GM23248 (cell line): Measurements from ENCODE around the gene CCM2. TPM values are rescaled to one million over a fixed set of nuclear protein-coding genes. Genes with fewer than 3 reads are reported as not detected.

ENCODE experiments used
- DNase-seq: peaks from one replicate; pipeline ENCODE4 v3.0.0-alpha.2; 2015
- H2AFZ ChIP-seq: fragments of 200-600 bp; sonication (generic); 2 replicates; pipeline ENCODE4 v1.6.1; 2016; ENCODE audit warnings: antibody characterized with exemption
- H3F3A ChIP-seq: fragments of 200-600 bp; sonication (generic); 2 replicates; pipeline ENCODE4 v1.6.1; 2016; ENCODE audit warnings: mild to moderate bottlenecking, antibody characterized with exemption, mixed run types; ENCODE audit not compliant: insufficient read depth
- H3K27ac ChIP-seq: fragments of 200-600 bp; sonication (generic); 2 replicates; pipeline ENCODE4 v1.5.1; 2016; ENCODE audit warnings: mild to moderate bottlenecking
- H3K27me3 ChIP-seq: fragments of 200-600 bp; sonication (generic); replicated peaks from 2 replicates; pipeline ENCODE4 v1.6.1; 2016; ENCODE audit warnings: mild to moderate bottlenecking; ENCODE audit not compliant: insufficient read depth
- H3K36me3 ChIP-seq: fragments of 200-600 bp; sonication (generic); 2 replicates; pipeline ENCODE4 v1.6.1; 2016; ENCODE audit warnings: low read depth, mild to moderate bottlenecking
- H3K4me1 ChIP-seq: fragments of 200-600 bp; sonication (generic); 2 replicates; pipeline ENCODE4 v1.6.1; 2016; ENCODE audit warnings: mild to moderate bottlenecking; ENCODE audit not compliant: insufficient read depth
- H3K4me2 ChIP-seq: fragments of 200-600 bp; sonication (generic); one replicate; pipeline ENCODE4 v1.6.1; 2016; ENCODE audit warnings: mild to moderate bottlenecking; ENCODE audit not compliant: unreplicated experiment
- H3K4me3 ChIP-seq: fragments of 200-600 bp; sonication (generic); 2 replicates; pipeline ENCODE4 v1.5.1; 2016; ENCODE audit warnings: mild to moderate bottlenecking
- H3K79me2 ChIP-seq: fragments of 200-600 bp; sonication (generic); 2 replicates; pipeline ENCODE4 v1.6.1; 2016; ENCODE audit warnings: mild to moderate bottlenecking; ENCODE audit not compliant: insufficient read depth
- H3K9ac ChIP-seq: fragments of 200-600 bp; sonication (generic); 2 replicates; pipeline ENCODE4 v1.6.1; 2016; ENCODE audit warnings: mild to moderate bottlenecking
- H3K9me2 ChIP-seq: fragments of 200-600 bp; sonication (generic); 2 replicates; pipeline ENCODE4 v1.6.1; 2016; ENCODE audit warnings: mixed run types, mild to moderate bottlenecking, moderate library complexity; ENCODE audit not compliant: insufficient read depth
- H3K9me3 ChIP-seq: fragments of 200-600 bp; sonication (generic); one replicate; pipeline ENCODE4 v1.6.1; 2017; ENCODE audit warnings: low read depth
- H4K20me1 ChIP-seq: fragments of 200-600 bp; sonication (generic); 2 replicates; pipeline ENCODE4 v1.6.0; 2016; ENCODE audit not compliant: insufficient read depth
- EZH2 ChIP-seq: fragments of 200-600 bp; sonication (generic); IDR thresholded peaks from 2 replicates; pipeline ENCODE4 v1.6.1; 2018; ENCODE audit warnings: antibody characterized with exemption, mild to moderate bottlenecking; ENCODE audit not compliant: insufficient read depth, poor library complexity, severe bottlenecking
- EZH2phosphoT487 ChIP-seq: fragments of 200-600 bp; sonication (generic); IDR thresholded peaks from 2 replicates; pipeline ENCODE4 v1.6.1; 2018; ENCODE audit warnings: antibody characterized with exemption, moderate library complexity, mild to moderate bottlenecking, low read depth; ENCODE audit not compliant: insufficient read depth
- WGBS, 2 experiments: methylation state at CpG; one replicate each; pipeline ENCODE4 v1.1.6; 2015 to 2017; ENCODE audit warnings: low lambda C conversion rate in 2 of 2, low coverage in 1 of 2; ENCODE audit errors: missing lambda C conversion rate in 2 of 2; 5-methylcytosine and 5-hydroxymethylcytosine counted together
- in situ Hi-C: fragments of 300-500 bp; cut with MboI; formaldehyde crosslinking; loops from 2 replicates; pipeline ENCODE4 v1.15.0; 2020
- polyA plus RNA-seq: library from polyadenylated mRNA; unstranded; fragments of >200 nt; fragmentation: Nextera tagmentation; extraction: Ambion mirVana; gene quantifications from 2 replicates; pipeline ENCODE4 v1.2.1, GENCODE V29; 2016
- total RNA-seq: library from RNA; depleted of rRNA; stranded (reverse); fragments of >200 nt; shearing (Covaris generic); gene quantifications from 2 replicates; pipeline ENCODE4 v1.2.3, GENCODE V29; 2014

Gene CCM2
- total and polyA plus RNA-seq, 2 experiments from 2014 or later: 63.8 to 69.3 TPM

DNA sequence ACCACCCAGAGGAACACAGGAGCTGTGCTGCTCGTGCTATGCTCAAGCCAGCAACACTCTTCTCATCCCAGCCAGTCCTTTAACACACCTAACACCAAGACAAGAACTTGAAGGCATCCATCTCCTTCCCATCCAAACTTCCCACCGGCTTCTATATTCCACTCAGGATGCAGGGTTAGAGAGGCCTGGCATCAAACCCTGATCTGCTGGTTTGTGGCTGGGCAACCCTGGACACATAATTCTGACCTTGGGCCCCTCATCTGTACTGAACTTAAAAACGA, 15.6 kb upstream of the CCM2 start:
- 53 to 68% methylated on average over 3 of the region's 3 CpGs for WGBS, 2 experiments
- TF ChIP-seq EZH2phosphoT487: no peak
- TF ChIP-seq EZH2: no peak

DNA sequence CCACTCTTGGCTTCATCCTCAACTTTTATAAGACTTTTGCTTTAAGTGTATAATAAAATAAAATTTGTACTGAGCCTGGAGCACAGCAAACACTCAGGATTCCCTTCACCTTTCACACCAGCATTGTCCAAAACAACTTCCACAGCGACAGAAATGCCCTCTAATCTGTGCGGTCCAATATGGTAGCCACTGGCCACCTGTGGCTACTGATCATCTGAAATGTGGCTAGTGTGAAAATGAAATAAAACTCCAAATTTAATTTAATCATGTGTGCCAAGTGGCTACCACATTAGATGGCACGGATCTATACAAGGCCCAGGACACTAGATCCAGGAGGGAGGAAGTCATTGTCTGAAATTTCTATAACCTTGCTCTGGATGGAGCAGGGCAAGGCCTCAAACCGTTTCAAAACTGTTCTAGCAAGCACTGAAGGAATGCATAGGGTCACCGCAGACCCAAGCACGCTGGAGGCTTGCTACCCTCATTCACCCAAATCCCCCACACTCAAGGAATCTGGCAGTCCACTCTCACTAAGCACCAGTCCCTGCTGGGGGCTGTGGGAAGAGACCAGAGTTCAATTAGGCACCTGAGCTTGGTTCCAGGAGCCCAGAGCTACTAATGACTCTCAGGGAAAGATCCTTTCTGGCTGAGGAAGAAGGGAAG, 14.8 kb upstream of the CCM2 start:
- H3K9ac ChIP-seq: peak overlapping the region; percentile 92
- no peaks in the 10 kb centered on the region for H3K27me3 ChIP-seq
- no peaks in the 10 kb centered on the region for H4K20me1 ChIP-seq
- in situ Hi-C loops: no loop called here
- H2AFZ ChIP-seq: no peak overlapping the region
- peak overlapping the region; percentile 91; the same call in 1 of the 2 replicates for H3K27ac ChIP-seq
- peak overlapping the region; percentile 94 for H3K4me2 ChIP-seq
- TF ChIP-seq EZH2 (no peak), EZH2phosphoT487 (no peak)
- H3F3A ChIP-seq: peaks cover 70% of the 10 kb centered on the region
- H3K36me3 ChIP-seq: peaks cover 27% of the 10 kb centered on the region
- no peak for DNase-seq
- WGBS, 2 experiments: 73 to 82% methylated on average over 6 of the region's 6 CpGs
- no peaks in the 10 kb centered on the region for H3K9me3 ChIP-seq
- peaks cover 38% of the 10 kb centered on the region for H3K4me1 ChIP-seq
- peaks cover 25% of the 10 kb centered on the region for H3K79me2 ChIP-seq
- H3K4me3 ChIP-seq: peak overlapping the region; percentile 81
- no peaks in the 10 kb centered on the region for H3K9me2 ChIP-seq

More for the DNA sequence above, 15.6 kb upstream of the CCM2 start:
- H3K9me2 ChIP-seq: no peaks in the 10 kb centered on the region
- no peaks in the 10 kb centered on the region for H4K20me1 ChIP-seq
- H3K4me1 ChIP-seq: peaks cover 38% of the 10 kb centered on the region
- in situ Hi-C loops: no loop called here
- H3K9ac ChIP-seq: peak overlapping the region; percentile 92
- peak overlapping the region; percentile 94 for H3K4me2 ChIP-seq
- H3K79me2 ChIP-seq: peaks cover 25% of the 10 kb centered on the region
- H3K27ac ChIP-seq: no peak overlapping the region
- peaks cover 68% of the 10 kb centered on the region for H3F3A ChIP-seq
- no peaks in the 10 kb centered on the region for H3K9me3 ChIP-seq
- H2AFZ ChIP-seq: no peak overlapping the region
- DNase-seq: no peak
- H3K36me3 ChIP-seq: peaks cover 27% of the 10 kb centered on the region
- H3K27me3 ChIP-seq: no peaks in the 10 kb centered on the region
- peak overlapping the region; percentile 81 for H3K4me3 ChIP-seq

DNA sequence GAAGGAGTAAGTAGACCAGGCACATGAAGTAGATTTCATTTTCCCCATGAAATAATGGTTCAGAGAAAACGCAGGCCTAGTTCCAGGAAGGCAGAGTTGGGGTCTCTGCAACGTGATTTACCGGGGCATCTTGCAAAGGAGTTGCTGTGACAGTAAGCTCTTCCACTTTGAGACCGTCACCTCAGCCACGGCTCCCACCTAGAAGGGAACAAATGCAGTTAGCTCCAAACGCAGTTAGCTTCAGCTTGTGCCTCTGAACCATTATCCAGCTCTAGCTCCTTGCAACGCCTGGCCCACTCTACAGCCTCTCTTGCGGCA, 14.1 kb upstream of the CCM2 start:
- Histone ChIP-seq H3F3A (peaks cover 68% of the 10 kb centered on the region), H2AFZ (peak overlapping the region; percentile 85), H3K27ac (peak overlapping the region; percentile 91), H3K4me3 (peak overlapping the region; percentile 81), H3K79me2 (peaks cover 25% of the 10 kb centered on the region), H3K36me3 (peaks cover 27% of the 10 kb centered on the region), H3K4me1 (peaks cover 37% of the 10 kb centered on the region), H3K9me3 (no peaks in the 10 kb centered on the region), H3K9me2 (no peaks in the 10 kb centered on the region), H3K9ac (peak overlapping the region; percentile 92), H3K4me2 (peak overlapping the region; percentile 94), H3K27me3 (no peaks in the 10 kb centered on the region), H4K20me1 (no peaks in the 10 kb centered on the region)
- TF ChIP-seq EZH2 (no peak), EZH2phosphoT487 (no peak)
- no peak for DNase-seq
- 6 to 7% methylated on average over 8 of the region's 8 CpGs for WGBS, 2 experiments
- in situ Hi-C loops: no loop called here

DNA sequence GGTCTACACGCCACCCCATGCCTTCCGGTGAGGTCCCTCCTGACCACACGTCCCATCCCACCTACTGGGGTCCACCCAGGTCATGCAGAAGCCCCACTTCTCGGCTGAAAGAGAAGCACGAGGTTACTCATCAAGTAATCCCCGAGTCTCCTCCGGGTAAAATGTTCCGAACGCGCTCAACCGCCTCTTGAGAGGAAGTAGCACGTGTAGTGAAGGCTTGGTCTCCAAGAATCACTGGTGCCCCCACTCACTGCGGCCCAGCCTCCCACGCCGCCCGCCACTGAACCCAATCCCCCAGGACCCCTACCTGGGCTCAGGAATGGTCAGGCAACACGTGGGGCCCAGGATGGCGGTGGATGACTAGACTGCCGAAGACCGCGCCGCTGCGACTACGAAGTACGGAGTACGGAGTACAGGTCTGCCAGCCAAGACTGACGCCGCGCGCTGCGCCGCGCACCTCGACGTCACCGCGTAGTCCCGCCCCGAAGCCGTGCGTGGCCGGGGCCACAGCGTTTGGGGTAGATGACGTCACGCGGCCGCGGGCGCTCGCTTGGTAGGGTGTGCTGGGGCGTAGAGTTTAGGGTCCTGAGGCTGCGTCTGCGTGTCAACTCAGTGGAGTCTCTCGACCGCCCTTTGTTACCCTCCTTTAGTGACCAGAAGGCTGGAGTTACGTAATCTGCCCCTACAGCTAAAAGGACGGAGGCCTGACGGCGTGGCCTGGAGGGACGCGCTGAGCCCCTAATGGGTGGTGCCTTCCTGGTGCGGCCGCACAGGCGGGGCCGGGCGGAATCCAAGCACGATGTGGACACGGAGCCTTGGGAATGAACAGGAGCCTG, 13.6 kb upstream of the CCM2 start:
- TF ChIP-seq EZH2phosphoT487 (no peak), EZH2 (no peak)
- peaks cover 67% of the 10 kb centered on the region for H3F3A ChIP-seq
- peaks cover 37% of the 10 kb centered on the region for H3K4me1 ChIP-seq
- peak; percentile 98 for DNase-seq
- peaks cover 27% of the 10 kb centered on the region for H3K36me3 ChIP-seq
- H3K4me3 ChIP-seq: peak overlapping the region; percentile 81
- H3K9me3 ChIP-seq: no peaks in the 10 kb centered on the region
- H3K9ac ChIP-seq: peak overlapping the region; percentile 92
- WGBS, 2 experiments: 1 to 2% methylated on average over 60 to 61 of the region's 68 CpGs
- H3K4me2 ChIP-seq: peak overlapping the region; percentile 94
- no peaks in the 10 kb centered on the region for H3K27me3 ChIP-seq
- in situ Hi-C loops: no loop called here
- H3K79me2 ChIP-seq: peaks cover 25% of the 10 kb centered on the region
- no peaks in the 10 kb centered on the region for H3K9me2 ChIP-seq
- H3K27ac ChIP-seq: peak overlapping the region; percentile 91
- H4K20me1 ChIP-seq: no peaks in the 10 kb centered on the region
- H2AFZ ChIP-seq: peak overlapping the region; percentile 85
